HG03097 (cell line): Measurements from ENCODE around the gene SPOCK1.

ENCODE experiments used
- ATAC-seq: cut with Tn5 transposase; IDR thresholded peaks from one replicate; pipeline ENCODE4 v1.9.1; 2021; ENCODE audit not compliant: unreplicated experiment, low FRiP score

SPOCK1 gene

DNA sequence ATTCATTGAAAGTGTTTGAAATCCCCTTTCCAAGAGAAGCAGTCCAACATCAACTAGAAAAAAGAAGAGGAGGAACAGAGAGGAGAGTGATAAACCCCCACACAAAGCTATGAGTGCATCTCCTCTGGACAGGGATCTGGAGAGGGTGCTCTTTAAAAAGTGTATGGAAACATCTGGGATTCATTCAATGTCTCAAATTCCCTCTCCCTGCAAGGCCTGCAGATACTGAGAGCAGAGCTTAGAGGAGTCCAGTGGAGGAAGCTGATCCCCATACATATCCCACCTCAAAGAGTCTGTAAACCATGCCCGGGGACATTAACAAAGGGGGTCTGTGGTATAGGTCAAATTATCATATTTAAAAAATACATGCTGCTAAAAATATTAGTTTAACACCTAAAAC, 2.2 kb downstream of the SPOCK1 start:
- no peak for ATAC-seq

DNA sequence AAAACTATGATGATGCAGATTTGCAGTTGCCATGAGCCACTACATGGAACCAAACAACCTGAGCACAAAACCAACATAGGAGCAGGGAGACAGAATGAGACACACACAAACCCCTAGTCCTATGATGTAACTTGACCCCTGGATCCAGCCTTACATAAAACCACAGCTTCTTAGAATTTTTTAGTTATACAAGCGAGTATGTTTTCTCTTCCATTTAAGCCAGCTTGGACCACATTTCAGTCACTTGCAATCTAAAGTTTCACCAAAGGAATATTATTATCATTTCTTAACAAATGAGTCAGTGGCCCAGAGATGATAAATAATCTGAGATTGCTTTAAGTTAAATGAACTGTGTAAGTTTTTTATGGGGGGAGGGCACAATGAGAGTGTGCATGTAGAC, 6.8 kb downstream of the SPOCK1 start:
- ATAC-seq: no peak

DNA sequence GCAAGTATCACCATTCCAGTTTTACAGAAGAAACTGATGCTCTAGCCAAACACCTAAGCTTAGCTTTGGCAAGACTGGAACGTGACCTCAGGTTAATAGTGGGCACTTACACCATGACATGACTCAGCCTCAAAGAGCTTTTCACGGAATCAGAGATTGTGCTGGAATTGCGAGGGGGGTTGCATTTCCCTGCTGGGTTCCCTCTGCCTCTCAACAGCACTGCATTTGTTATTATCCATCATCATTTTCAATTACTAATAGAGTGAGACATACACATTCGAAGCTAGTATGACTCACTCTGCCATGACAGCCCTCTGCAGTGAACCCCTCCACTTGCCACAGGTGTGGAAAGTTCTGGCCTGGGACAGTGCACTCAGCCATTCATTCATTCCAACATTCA, 8.0 kb downstream of the SPOCK1 start:
- no peak for ATAC-seq

DNA sequence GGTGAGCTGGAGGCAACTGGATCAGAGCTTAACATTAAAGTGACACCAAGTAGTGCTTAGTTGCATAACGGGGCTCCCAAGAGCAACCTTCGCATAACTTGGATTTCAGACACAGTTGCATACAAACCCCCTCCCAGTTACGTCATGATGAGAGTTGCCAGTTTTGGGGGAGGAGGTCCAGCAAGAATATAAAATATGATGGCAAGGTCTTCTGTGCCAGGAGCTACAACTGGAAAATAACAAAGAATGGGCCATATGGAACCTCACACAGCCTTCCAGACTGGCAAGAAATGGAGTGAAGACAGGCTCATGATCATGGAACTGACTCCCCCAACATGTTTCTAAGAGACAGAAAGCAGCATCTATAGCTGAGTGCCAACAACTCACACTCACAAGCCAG, 8.5 kb downstream of the SPOCK1 start:
- no peak for ATAC-seq

DNA sequence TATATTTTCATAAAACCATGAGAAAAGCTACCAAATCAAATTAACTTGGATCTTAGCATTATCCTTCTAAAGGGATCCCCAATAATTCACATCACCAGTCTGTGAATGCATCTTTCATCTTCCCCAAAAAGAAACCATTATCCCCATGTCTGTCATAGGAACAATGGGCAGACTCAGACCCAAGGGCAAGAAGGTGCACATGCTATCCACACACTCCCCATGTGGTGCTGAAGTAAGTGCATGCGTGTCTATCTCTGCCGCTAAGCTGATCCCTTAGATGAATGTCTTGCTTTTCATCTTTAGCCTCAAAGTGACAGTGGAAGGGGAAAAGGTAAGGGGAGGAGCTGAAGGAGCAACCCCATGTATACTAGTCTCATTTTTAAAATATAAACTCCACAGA, 10.2 kb downstream of the SPOCK1 start:
- ATAC-seq: no peak

DNA sequence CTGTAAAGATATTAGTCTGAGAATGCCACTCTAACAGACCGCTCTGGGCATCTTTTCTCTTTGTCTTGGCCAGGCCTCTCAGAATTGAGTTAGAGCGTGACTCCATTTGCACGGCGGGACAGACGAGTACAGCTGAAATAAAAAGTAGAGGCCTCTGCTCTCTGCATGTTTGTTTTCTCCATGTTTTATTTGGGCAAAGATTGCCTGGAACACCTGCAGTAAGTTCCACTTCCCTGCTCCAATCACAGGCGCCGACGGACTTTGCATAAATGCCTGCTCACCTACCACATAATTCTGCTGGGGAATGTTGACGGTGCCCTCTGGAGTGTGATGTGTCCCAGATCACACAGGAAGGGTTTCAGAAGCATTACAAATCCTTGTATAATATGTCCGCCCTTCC, 10.6 kb downstream of the SPOCK1 start:
- no peak for ATAC-seq

DNA sequence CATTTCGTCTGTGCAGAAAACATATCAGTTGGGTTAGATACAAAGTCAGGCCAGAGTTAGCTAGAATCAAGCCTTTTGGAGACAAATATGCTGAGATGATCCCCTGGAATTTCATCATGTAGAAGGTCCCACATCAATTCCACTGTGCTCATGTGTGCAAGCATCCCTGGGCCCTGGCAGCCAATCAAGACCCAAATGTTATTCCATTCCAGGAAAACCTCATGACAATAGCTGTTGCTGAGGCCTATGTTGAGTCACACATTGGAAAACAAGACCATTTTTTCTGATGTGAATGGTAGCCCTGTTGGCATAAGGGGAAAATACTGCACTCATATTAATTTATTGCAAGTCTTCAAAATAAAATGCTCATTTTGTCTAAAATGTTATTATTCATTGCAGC, 11.5 kb downstream of the SPOCK1 start:
- no peak for ATAC-seq

DNA sequence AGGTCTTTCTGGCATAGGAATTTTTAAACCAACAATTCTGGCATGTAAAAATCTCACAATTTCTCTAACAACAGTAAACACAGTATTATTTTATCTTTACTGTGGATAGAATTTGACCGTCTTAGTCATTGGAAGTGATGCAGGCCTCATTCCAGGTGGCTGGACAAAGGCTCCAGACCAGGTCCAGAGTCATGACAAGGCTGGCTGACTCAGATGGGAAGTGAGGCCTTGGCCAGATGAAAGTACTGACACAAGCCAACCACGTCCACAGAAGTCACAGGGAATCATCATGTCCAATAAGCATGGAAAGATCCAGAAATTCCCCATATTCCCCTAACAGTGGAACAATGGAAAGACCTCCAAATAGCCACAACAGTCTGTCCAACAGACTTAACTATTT, 12.4 kb downstream of the SPOCK1 start:
- ATAC-seq: no peak

DNA sequence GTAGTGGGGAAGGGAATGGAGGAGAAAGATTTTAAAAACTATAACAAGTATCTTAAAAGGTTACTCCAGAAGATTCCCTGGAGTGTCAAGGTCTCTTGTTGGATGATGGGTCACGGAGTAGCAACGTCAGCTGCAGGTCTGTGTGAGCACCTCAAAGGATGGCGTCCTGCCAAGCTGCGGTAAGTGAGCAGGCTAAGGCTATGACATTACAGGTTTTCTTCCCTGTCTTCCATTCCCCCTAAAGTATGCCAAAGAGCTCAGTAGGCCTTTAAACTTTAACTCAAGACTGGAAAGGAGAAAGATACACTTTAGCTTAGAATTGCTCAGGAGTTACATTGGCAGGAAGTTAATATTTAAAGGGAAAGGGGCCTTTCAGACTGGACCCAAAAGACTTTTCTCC, 17.5 kb downstream of the SPOCK1 start:
- no peak for ATAC-seq

DNA sequence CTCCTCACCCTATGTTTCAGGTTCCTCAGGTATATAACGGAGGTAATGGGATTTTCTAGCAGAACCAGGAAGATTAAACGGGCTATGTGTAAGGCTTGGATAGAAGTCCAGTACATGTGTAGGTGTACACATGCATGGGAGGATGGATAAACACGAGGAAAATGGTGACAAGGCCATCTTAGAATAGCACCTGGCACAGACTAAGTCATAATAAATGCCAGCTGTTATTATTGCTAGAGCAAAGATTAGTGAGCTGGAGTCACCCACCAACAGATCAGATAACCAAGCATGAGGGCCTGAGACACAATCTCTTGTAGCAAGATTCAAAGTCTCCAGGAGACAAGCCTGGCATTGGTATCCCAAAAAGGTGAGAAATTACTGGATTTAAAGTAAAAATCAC, 21.1 kb downstream of the SPOCK1 start:
- ATAC-seq: no peak

DNA sequence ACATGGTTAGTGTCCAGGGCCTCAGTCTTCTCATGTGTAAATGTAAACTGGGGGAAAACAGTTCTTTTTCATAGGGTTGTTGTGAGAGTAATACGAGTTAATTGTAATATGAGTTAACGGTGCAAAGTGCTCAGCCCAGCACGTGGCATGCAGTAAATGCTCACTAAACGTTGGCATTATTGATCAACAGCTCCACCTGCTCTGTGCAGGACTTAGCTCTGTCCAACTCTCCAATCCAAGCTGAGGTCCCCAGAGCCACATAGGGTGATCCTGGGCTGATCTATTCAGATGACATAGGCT, 28.3 kb downstream of the SPOCK1 start:
- ATAC-seq: no peak

DNA sequence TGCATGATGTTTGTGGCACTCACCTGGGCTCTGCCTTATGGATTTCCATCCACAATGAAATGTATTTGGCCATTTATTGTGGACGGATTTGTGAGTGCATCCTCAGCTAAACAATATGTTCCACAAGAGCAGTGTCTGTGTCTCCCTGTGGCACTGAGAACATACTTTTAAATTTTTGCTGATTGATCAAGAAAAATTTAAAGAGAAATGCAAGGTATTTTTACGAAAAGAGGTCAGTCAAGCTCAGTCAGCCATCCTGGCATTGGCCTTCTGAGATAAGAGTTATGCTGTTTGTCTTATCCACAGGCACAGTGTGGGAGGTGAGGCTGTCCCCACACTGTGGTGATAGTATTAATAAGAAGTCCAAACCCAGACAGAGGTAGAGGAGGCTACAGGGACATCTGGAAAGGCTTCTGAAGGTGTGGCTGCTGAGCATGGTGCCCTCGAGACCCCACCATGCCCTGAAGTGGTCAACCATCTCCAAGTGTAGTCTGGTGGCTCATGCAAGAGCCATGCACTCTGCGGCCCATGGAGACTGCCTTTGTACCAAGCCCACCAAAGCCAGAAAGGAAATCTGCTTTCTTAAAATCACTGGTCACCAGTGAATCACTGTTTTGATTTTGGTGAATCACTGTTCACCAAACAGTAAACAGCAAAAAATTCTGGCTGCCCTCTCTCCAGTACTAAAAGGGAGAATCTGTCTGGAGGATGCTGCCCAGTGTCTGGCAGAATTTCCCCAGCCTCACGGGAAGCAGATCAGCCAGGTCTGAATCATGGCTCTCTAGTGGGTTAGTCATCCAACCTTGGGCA, 28.8 kb downstream of the SPOCK1 start:
- ATAC-seq: no peak

DNA sequence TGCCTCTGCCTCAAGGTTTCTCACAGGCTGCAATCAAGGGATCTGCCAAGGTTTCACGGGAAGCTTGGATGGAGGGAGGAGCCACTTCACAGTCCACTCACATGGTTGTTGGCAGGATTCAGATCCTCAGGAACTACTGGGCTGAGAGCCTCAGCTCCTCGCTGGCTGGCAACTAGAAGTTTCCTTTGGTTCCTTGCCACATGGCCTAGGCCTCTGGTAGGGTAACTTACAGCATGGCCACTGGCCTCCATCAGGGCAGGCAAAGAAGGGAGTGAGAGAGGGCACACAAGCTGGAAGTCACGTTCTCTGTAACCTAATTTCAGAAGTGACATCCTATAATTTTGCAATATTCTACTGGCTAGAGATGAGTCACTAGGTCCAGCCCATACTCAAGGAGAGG, 32.2 kb downstream of the SPOCK1 start:
- no peak for ATAC-seq

DNA sequence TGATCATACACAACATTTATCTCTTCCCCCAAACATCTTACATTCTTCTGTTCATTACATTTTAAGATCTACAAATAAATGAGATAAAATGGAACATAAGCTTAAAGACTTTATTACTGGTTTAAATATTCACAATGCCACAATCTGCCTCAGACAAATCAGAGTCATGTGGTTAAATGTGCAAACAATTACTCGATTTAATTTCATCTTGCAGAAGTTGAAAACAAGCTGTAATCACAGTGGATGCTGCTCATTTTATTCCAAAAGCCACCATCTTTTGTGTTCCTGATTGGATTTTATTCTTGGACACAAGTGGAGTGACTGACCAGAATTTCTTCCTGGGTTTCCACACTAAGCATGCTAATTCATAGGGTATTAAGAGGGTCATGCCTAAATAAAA, 33.2 kb downstream of the SPOCK1 start:
- ATAC-seq: no peak

DNA sequence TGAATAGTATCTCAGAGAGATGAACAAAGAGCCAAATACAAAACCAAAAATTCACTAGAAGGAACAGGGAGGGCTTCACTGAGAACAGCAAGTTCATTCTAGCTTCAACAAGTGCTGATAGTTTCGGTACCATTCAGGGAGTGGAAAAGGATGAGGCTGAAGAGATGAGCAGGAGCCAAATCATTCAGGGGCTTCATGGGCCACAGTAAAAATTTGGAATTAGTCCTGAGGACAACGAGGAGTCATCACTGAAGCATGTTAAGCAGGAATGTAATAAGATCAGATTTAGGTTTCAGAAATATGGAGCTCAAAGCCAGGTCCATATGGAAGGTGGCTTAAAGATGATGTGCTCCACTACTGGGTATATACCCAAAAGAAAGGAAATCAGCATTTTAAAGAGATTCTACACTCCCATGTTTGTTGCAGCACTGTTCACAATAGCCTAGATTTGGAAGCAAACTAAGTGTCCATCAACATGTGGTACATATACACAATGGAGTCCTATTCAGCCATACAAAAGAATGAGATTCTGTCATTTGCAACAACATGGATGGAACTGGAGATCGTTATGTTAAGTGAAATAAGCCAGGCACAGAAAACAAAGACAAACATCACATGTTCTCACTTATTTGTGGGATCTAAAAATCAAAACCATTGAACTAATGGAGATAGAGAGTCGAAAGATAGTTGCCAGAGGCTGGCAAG, 36.2 kb downstream of the SPOCK1 start:
- no peak for ATAC-seq

DNA sequence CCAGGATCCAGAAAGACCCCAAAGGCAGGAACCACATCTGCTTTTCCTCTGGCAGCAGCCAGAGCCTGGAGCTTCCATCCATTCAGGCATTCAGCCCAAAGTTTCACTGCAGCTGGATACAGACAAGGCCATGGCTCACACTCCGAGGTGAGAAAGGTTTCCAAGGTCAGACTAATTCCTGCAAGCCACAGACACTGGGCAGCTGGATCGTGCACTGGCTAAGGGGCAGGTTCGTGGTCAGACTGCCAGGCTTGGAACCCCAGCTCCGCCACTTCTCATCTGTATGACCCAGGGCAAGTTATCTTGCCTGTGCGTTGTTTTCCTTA, 36.9 kb downstream of the SPOCK1 start:
- no peak for ATAC-seq

DNA sequence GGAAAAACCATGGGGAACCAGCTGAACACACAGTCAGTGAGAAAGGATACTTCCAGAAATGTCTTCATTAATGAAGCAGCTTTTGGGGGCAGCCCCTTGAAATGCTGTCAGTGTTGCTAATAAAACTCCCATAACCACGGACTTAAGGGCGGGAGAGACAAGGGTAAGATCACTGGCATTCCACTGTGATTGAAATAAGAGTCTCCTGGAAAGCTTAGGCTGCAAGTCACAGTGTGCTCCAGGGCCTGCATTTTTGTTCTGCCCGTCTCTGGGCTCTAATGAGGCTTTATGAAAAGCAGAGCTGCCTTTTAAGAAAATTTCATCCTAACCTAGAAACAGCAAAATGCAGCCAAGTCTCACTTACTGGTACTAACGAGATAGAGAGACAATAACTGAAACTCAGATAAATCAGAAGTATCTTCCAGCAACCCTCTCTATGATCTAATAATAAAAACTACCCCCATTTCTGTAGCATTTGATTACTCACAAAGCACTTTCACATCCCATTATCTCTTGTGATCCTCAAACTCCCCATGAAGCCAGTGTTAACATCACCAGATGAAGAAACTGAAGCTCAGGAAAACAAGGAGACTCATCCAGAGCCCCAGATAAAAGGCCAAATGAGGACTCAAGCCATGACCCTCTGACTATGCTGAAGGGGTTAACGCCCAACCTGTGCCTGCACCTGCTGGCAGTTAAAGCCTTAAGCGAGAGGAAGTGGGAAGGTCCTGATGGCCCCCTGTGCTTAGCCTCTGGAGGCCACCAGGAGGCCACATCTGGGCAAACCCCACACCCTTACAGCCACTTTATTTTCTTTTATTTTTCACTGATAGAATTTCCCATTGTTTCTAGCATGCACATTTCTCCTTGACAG, 37.5 kb downstream of the SPOCK1 start:
- ATAC-seq: no peak

DNA sequence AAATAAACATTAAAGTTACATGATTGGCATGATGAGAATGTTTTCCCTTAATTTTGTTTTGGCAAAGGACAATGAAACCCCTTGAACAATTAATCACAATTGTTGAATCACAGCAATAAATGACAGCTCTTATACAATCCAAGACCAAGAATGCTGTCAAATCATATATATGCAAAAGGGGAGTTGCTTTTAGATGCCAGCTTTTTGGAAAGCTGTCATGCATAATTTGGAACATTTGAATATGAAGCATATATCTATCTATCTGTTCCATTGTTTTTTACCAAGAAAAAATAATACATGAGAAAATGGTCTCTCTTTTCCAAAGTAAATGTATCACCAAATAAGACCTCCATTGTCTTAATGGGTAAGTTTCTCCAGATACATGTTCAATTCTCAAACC, 44.5 kb downstream of the SPOCK1 start:
- no peak for ATAC-seq

DNA sequence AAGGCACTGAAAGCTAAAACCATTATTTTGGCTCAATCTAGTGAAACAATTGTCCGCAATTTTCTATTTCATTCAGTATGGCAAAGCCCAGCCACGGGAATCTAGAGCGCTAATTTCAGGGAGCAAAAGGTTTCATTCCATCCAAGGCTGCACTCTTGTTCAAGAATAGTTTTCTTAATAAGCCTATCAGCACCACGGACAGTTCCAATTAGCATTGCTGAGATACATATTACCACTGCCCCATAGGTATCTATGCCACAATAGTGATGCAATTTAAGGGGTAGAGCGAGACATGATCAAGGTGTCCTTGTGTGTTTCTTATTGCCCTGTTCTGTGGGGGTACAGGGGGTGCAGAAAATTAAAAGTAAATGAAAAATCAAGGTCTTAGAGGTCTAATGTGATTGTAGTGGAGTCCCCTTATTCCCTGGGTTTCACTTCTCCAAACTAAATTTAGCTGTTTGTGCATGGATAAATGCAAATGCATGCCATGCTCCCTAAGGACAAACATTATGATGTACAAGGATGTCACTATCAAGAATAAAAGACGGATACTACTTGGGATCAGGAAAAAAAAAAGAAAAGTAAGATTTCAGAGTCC, 45.5 kb downstream of the SPOCK1 start:
- no peak for ATAC-seq

DNA sequence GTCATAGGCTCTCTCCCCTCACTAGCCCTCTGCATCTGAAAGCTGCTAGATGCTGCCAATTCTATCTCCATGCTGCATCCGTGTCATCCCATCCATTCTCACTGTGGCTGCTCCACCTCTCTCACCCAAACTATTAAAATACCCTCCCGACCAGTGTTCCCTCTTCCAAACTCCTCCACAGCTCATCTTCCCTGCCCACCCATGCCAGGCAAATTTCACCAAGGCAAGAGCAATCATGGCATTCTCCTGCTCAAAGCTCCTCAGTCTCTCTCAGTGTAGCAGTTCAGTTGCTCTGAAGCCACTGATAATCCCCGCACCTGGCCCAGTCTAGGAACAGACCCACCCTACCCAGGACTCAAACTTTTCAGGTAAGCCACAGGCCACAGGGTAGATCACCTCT, 48.4 kb downstream of the SPOCK1 start:
- ATAC-seq: no peak

DNA sequence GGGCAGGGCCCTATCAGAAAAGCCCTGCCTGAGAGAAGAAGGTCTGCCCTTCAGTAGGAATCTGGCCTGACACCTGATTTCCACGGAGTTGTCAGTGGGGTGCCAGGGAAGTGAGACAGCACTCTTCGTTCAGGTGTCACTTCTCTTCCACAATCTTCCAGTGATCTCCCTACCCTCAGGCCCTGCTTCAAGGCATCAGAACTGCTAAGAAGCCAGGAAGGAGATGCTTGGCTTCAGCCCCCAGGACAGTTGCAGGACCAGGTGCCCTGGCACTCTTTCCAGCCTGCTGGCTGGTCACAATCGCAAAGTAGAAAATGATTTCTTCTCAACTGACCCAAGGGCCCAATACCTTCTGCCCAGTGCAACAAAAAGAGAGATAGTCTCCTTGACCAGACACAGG, 50.3 kb downstream of the SPOCK1 start:
- no peak for ATAC-seq
